ENCODE measurements around the gene GDE1.

GDE1 gene

DNA sequence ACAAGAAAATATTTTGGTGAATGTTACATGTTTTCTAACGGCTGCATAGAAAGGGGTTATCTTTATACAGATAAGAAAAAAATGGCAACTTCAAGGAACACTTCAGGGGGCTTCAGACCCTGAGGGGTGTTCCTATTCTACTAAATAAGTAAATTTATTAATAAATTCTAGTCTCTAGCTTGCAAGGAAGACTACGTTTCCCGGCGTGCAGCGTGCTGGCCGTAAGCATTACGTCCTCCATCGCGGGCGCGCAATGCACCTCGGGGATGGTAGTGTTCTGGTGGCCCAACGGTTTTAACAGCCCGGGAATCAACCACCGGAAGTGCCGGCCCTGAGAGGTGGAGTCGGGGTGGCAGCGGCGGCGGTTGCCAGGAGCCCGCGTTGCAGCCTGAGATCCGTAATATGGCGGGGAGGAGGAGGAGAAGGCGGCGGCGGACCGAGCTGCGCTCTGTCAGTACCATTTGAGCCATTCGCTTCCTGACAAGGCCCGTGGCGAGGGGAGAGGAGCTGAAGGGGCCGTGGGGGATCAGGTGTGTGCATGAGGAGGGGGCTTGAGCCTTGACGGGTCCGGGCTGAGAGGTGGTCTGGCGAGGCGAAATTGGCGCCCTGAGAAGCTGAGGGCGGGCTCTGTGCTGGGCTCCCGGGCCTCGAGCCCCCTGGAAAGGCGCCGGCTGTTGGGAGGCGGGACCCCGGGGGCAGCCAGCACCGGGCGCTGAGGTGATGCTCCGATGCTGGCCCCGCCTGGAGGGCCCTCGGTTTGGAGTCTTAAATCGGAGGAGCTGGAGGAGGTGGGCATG lies 1.9 kb upstream of the GDE1 start, which contains the start of gene CCP110:
Gene CCP110, plus strand, starts transcription at position 384 of the 797 bp plus-strand sequence. CDS start 3,940 bp downstream, outside the sequence.
- peak; percentile 76 to 89 for DNase-seq

DNA sequence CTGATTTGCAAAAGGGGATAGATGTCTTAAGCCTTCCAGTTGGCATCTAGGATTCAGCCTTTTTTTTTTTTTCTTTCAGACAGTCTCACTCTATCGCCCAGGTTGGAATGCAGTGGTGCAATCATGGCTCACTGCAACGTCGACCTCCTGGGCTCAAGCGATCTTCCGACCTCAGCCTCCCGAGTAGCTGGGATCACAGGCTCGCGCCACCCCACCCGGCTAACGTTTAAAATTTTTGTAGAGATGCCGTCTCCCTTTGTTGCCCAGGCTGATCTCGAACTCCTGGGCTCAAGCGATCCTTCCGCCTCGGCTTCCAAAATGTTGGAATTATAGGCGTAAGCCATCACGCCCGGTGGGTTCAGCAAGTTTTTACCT lies 1.3 kb upstream of the GDE1 start:
- no peak for DNase-seq

DNA sequence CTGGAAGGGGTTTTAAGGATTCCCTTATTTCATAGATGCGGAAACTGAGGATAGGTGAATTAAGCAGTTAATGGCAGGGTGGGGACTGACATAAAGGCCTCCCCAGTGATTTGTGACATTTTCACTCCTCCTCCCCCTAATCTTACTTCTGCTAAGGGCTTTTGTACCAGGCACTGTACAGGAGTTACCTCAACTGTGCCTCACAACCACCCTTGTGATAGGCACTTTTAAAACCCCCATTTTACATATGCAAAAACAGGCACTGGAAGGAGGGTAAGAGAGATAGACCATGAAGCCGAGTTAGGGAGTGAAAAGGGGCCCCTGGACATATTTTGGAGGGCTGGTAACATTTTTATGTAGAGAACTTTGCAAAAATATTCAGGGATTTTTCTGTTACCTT lies 862 bp upstream of the GDE1 start:
- no peak for DNase-seq

DNA sequence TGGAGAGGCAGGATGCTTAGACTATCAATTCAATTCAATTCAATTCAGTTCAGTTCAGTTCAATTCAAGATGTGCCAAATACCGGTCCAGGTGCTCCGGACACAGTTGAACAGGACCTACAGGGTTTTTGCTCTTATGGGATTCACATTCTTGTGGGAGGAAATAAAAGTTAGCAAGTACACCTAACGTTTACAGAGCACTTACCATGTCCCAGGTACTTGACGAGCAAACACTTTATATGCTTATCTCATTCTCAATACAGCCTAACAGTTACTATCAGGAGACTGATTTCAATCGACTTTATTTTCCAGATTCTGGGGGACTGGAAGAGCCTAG lies 467 bp upstream of the GDE1 start:
- no peak for DNase-seq

DNA sequence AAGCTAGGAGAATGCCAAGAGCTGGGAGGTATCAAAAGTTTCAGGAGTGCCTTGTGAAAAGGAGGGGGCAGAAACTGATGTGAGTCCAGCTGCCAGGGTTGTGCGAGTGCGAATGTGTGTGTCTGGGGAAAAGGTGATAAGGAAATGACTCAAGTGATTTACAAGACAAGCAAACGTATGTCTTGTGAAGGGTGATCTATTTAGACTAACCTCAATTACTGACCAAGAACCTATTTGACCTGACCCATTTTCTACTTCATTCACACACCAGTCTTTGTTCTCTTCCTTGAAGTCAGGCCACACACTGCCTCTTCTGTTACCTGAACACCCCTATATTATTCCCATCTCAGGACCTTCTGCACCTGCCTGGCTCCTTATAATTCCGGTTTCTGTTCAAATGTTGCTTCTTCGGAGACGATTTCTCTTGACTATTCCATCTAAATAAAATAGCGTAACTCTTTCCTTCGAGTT lies 1.0 kb downstream of the GDE1 start:
- DNase-seq = peak in 1 of 2 experiments; percentile 11

DNA sequence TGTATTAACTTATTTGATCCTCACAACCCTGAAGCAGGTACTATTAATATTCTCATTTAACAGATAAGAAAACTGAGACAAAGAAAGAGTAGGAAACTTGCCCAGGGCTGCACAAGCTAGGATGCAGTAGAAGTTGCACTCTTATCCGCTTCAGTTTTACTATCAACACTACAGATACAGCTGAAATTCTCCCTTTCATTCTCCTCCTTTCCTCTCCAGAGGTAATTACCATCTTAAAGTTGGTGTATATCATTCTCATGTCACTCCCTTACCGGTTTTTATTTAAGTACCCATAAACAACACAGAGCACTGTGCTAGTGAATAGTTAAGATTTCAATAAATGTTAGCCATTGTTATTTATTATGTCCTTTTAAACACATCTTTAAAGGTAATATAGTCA lies 3.5 kb downstream of the GDE1 start:
- no peak for DNase-seq

DNA sequence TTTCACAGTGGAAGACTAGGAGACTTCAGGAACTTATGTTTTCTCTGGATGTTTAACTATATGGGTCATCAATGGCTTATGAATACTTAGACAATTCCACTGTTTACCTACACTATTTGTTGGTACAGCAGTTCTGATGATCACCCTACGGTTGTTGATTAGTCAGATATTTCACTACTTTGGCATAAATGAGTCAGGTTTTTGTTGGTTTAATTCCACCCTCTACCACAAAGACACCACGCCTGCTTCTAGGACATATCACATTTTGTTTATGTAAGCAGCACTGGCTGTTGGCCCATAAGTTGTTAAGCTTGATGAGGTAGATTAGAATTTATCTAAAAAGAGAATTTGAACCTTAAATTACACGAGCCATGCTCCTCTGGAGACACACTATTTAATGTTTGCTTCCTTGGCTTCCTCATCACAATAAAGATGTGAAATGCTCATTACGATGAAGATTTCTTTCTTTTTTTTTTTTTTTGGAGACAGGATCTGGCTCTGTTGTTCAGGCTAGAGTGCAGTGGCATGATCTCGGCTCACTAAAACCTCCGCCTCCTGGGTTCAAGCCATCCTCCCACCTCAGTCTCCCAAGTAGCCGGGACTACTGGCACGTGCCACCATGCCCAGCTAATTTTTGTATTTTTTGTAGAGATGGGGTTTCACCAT lies 4.3 kb downstream of the GDE1 start:
- no peak for DNase-seq

DNA sequence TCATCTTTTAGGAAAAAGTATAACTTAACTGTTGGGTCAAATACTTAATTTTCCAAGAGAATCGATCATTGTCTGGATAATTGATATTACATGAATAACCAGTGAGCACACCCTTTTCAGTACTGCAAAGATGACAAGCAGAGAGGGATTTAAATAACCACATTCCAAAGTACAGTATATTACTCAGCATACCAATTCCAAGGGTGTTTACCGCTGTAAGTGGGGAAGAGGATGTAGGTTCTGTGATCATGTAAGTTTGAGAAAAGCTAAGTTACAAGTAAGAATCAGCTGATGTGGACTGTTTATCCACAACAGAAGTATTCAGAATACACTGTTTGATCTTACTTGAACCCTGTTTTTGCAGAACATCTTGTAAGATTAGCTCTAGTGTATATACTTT lies 6.1 kb downstream of the GDE1 start:
- no peak for DNase-seq

DNA sequence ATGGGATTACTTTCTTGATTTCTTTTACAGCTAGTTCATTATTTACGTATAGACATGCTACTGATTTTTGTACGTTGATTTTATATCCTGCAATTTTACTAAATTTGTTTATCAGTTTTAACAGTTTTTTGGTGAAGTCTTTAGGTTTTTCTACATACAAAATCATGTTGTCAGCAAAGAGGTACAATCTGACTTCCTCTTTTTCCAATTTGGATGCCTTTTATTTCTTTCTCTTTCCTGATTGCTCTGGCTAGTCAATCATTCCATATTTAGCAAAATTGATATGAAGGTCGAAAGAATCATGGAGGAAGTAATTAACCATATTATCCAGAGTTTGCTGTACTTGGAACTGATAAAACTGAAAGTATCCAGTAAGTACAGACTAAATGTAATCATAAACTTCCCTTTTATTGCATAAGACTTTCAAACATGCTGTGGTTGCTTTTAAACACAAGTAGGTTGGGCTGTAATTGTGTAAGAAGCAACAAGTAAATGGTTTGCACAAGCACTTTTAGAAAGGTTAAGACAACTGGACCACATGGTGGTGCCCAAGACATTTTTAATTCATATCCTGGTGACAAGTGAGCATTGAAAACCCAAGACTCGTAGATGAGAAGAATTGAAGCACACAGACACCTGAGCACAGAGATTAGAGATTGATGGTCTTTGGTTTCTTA lies 8.4 kb downstream of the GDE1 start:
- no peak for DNase-seq

DNA sequence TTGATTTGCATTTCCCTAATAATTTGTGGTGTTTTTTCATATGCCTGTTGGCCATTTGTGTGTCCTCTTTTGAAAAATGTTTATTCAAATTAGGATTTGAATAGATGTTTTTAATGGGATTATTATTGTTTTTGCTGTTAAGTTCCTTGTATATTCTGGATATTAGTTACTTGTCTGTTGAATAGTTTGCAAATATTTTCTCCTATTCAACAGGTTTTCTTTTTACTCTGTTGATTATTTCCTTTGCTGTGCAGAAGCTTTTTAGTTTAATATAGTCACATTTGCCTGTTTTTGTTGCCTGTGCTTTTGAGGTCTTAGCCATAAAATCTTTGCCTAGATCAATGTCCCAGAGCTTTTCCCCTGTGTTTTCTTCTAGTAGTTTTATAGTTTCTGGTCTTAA lies 9.6 kb downstream of the GDE1 start:
- DNase-seq = no peak

DNA sequence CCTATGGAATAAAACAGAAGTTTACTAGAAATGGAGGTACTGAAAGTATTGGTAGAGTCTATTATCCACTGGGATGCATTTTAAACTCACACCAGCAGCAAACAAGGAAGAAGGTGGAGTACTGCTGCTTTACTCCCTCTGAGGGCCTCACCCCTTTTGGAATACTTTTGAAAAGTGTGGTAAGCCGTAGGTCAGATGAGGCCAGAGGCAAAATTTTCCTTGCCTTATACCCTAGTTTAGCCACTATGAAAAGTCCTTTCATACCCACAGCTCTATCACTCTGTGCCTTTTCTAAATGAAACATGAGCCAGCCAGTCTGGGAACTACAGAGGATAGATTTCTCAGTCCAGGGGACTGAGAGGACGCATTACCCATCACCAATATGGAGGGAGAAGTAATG lies 14.0 kb downstream of the GDE1 start:
- no peak for DNase-seq

DNA sequence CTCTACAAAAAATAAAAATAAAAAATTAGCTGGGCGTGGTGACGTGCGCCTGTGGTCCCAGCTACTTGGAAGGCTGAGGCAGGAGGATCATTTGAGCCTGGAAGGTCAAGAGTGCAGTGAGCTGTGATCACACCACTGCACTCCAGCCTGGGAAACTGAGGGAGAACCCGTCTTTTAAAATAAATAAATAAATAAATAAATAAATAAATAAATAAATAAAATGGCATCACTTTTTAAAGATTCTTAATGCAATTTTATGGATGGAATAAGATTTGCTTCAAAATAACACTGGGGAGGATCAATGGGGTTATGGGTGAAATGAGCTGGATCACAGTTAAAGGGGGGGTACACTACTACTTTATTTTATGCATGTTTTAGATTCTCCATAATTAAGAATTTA lies 14.9 kb downstream of the GDE1 start:
- DNase-seq = no peak

DNA sequence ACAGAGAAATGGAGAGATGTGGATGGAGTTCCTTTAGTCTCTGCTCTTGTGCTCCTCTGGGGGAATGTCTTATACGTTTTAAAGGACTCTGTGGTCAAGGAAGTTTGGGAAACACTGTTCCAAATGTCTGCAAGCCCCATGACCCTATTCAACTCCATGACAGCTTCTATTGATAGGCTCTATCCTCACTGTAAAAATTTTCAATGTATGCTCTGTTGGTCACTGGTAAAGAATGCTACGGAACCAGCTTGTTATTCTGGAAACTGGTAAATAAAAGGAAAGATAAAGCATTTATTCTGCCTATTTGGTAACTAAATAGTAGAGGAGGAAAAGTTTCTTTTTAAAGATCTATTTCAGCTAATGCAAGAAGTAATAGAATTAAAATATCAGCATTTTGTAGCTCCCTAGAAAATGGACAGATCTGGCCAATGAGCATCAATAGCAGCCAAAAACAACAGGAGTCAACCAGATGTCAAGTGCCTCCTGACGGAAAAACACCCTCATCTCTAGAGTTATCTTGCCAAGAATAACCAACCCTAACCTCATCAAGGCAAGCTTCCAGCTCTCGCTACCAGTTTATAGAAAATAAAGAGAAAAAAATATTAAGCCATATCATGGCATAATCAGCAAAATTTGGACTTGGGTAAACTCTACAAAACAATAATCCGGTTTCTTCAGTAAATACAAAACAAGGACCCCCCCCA lies 16.1 kb downstream of the GDE1 start:
- no peak for DNase-seq

DNA sequence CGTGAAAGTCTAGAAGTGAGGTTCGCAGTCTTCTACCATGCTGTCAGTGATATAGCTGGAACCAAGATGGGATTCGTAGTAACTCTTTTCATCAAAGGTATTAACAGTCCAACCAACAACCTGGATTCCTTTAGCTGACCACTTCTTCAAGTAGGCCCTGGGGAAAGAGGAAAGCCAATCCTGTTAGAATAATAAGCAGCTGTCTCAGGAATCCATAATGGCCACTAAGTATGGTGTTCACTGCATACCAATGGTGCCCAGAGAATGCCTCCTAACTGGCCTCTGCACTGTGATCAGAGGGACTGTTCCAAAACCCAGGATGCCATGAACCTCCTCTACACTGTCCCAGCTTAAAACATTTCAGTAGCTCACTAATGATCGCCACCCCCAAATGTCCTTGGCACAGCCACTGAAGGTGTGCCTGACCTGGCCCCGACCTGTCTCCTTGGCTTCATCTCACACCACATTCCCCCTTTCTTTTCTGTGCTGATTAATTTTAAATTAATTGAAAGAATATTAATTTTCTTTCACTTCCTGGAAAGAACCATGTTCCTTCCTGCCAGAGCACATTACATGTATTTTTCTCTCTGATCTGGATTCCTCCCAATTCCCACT lies 18.3 kb downstream of the GDE1 start:
- no peak for DNase-seq

DNA sequence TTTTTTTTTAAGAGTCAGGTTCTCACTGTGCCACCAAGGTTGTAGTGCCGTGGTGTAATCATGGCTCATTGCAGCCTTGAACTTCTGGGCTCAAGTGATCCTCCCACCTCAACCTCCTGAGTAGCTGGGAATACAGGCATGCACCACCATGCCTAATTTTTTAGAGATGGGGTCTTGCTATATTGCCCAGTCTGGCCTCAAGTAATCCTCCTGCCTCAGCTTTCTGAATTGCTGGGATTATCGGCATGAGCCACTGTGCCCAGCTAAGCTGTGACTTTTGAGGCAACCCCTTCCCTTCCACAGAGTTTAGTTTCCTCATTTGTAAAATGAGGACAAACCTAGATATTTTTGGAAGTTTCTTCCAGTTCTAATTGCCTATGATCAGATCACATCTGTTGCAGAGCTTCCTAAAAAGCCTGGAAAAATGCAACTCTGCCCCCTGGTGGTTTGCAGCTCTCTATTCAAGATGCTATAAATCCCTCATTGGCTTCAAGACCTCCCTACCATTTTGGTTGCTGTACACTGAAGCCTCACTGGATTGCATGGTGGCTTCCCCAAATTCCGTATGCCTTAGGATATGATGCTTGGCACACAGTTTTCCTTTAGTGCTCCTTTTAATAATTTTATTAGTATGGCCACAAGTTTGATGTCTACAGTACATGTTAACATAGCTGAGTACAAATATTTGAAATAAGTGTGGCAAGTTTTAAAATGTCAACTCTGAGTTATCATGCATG lies 19.3 kb downstream of the GDE1 start:
- DNase-seq = peak in 1 of 2 experiments; percentile 29

DNA sequence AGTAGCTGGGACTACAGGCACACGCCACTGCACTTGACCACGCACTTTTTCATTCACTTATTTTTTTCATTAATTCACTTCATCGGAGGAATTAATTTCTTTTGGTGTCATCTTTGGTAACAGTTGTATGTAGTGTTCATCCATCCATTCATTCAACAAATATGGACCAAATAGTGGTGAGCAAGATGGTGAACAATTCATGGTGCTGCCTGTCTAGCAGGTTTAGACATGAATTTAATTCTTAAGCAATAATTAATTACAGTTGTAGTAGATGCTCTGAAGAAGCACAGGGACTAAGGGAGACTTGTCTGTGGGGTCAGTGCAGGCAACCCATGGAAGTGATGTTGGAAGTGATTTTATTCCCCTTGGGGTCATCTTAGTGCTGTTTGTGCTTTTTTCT lies 22.4 kb downstream of the GDE1 start:
- DNase-seq = no peak

DNA sequence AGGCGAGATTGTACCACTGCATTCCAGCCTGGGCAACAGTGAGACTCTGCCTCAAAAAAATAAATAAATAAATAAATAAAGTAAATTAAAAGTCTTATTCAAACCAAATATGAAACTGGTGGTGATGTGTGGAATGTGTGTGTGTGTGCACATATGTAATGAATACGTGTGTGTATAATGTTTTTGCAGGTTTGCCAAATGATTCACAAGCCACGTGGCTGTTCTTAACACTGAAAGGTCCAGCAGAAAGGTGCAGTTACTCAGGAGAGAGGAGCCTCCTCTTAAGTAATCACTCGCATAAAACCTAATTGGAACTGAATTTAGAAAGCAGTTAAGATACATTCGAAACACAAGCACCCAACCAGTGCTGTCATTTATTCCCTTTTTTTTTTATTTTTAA lies 22.9 kb downstream of the GDE1 start:
- no peak for DNase-seq

DNA sequence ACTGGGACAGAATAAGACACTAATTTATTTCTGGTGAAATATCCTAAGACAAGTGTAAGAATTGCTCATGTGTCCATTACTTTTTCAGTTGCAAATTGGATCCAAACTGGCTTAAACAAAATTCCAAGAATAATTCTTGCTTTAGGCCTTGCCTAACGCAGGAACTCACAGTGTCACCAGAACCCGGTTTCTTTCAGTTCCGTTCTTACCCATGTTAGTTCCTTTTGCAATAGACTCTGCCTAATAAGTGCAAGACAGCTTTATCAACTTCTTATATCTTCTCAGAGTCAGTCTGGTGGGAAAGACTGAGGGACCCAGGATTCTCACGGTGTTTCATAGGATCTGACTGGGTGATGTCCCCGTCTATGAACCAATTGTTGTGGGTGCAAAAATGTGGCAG lies 24.7 kb downstream of the GDE1 start:
- DNase-seq = no peak

DNA sequence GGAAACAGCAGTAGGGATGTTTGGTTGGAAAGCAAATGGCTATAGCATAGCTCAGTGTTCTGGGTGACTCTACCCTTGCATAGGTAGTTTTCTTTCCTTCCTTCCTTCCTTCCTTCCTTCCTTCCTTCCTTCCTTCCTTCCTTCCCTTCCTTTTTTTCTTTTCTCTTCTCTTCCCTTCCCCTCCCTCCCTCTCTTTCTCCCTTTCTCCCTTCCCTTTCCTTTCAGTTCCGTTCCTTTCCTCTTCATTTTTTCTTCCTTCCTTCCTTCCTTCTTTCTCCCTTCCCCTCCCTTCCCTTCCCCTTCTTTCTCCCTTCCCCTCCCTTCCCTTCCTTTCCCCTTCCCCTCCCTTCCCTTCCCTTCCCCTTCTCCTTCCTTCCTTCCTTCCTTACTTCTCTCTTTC lies 31.3 kb downstream of the GDE1 start:
- no peak for DNase-seq

DNA sequence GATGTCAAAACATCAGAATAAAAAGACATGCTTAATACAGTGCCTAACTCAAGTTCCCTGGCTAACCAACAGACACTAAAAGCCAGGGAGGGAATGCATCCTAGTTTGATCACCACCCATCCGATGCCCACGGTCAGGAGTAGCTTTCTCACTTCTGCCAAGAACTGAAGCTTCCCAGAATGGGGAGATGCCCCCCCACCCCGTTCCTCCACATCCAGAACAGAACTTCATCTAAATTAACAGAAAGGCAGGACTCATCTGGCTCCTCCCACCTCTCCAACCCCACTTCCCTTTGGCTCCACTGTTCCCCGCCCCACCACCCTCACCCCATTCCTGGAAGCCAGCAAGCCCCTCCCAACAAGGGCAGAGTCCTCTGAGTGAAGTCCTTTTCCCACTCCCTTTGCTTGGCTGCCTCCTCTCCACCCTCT lies 33.7 kb downstream of the GDE1 start:
- no peak for DNase-seq

DNA sequence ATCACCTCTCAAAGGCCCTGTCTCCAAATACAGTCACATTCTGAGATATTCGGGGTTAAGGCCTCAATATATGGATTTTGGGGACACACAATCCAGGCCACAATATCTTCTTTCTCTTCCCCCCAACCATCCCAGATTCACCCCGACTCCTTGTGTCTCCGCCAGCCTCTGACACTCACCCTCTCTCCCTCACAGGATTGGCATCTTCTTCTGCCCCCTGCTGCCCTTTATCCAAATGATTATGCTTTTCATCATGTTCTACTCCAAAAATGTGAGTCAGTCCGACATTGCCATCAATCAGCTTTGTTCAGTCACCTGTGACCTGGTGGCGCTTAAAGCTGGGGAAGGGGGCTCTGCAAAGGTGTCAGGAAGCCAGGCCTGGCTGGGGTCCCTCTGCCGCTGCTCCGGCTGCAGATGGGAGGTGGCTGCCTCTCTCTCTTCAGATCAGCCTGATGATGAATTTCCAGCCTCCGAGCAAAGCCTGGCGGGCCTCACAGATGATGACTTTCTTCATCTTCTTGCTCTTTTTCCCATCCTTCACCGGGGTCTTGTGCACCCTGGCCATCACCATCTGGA lies 35.1 kb downstream of the GDE1 start:
- no peak for DNase-seq

DNA sequence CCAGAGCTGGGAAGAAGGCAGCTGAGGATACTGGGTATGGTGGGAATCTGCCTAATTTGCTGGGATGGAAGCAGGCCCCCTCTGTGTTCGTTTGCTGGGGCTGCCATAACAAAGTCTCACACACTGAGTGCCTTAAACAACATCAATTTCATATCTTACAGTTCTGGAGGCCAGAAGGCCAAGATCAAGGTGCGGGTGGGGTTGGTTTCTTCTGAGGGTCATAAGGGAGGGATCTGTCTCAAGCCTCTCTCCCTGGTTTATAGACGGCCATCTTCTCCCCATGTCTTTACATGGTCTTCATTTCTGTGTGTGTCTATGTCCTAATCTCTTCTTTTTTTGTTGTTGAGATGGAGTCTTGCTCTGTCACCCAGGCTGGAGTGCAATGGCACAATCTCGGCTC lies 35.8 kb downstream of the GDE1 start:
- no peak for DNase-seq

Measured in SW 1271 (cell line).